ENCODE data around the gene HMGA1. TPM values are rescaled to one million over a fixed set of nuclear protein-coding genes. Genes with fewer than 3 reads are reported as not detected.
A peak's percentile ranks its signal among the peaks of the same experiment; 100 is the strongest.

The HMGA1 gene
- total and polyA plus RNA-seq, 7 donors = 83.5 to 389 (median 134) TPM

- H3K27ac ChIP-seq = no peak overlapping the region
- TF ChIP-seq CTCF (IDR thresholded peaks at IDR 0.05) = no peak
- H3K9me3 ChIP-seq = no peaks in the 10 kb centered on the region
- 45 to 67% (median 58%) methylated on average over 2 of the region's 2 CpGs for WGBS, 3 donors
- intact Hi-C loops (cut with DNase I) = no loop called here
- no peak for DNase-seq
- H3K4me1 ChIP-seq = peaks cover 6% of the 10 kb centered on the region
- no peaks in the 10 kb centered on the region for H3K27me3 ChIP-seq (ENCODE audit: insufficient read depth in 3 of 3, low read length in 2 of 3)
- no peaks in the 10 kb centered on the region for H3K36me3 ChIP-seq (ENCODE audit: insufficient read depth in 1 of 2, low read depth in 1 of 2)
- no peak overlapping the region for H3K4me3 ChIP-seq
- no peak for ATAC-seq
These were observed 18.0 kb upstream of the HMGA1 start for GRCh38 chr6:34218691-34219090.

GRCh38 chr6:34223381-34223955, 13.2 kb upstream of the HMGA1 start:
- peak in 1 of 2 donors; percentile 61 for DNase-seq
- Histone ChIP-seq H3K4me1 (peaks cover 12% of the 10 kb centered on the region), H3K36me3 (ENCODE audit: insufficient read depth in 1 of 2, low read depth in 1 of 2) (no peaks in the 10 kb centered on the region), H3K4me3 (peak overlapping the region; percentile 76), H3K9me3 (no peaks in the 10 kb centered on the region), H3K27ac (peak overlapping the region; percentile 96), H3K27me3 (ENCODE audit: insufficient read depth in 3 of 3, low read length in 2 of 3) (no peaks in the 10 kb centered on the region)
- TF ChIP-seq CTCF (IDR thresholded peaks at IDR 0.05) = no peak
- intact Hi-C loops (cut with DNase I) = loop anchor here in 1 of 2 donors (2.0 kb wide), 1 partner anchor 27 kb away; no protein-coding TSS in a partner anchor
- peak; percentile 19 to 45 (median 34) for ATAC-seq
- WGBS, 3 donors = 15 to 18% (median 16%) methylated on average over 10 to 16 of the region's 16 CpGs

GRCh38 chr6:34223956-34224940, 12.4 kb upstream of the HMGA1 start:
- intact Hi-C loops (cut with DNase I) = loop anchor here in 1 of 2 donors (2.0 kb wide), 1 partner anchor 27 kb away; no protein-coding TSS in a partner anchor
- no peaks in the 10 kb centered on the region for H3K36me3 ChIP-seq (ENCODE audit: insufficient read depth in 1 of 2, low read depth in 1 of 2)
- peak overlapping the region; percentile 96 for H3K27ac ChIP-seq
- no peaks in the 10 kb centered on the region for H3K9me3 ChIP-seq
- peak; percentile 96 to 98 (median 96) for ATAC-seq
- peak overlapping the region; percentile 76 for H3K4me3 ChIP-seq
- DNase-seq = peak; percentile 93 to 96
- H3K27me3 ChIP-seq (ENCODE audit: insufficient read depth in 3 of 3, low read length in 2 of 3) = no peaks in the 10 kb centered on the region
- H3K4me1 ChIP-seq = peaks cover 12% of the 10 kb centered on the region
- WGBS, 3 donors = 2% methylated on average over 54 to 55 of the region's 55 CpGs
- no peak for TF ChIP-seq CTCF (IDR thresholded peaks at IDR 0.05)

GRCh38 chr6:34225551-34225950, 11.1 kb upstream of the HMGA1 start:
- H3K27ac ChIP-seq = no peak overlapping the region
- intact Hi-C loops (cut with DNase I) = no loop called here
- WGBS, 3 donors = 94 to 99% (median 98%) methylated on average over 5 of the region's 5 CpGs

More at GRCh38 chr6:34225551-34225950, 11.1 kb upstream of the HMGA1 start:
- ATAC-seq (no peak), DNase-seq (peak in 1 of 2 donors; percentile 15)
- no peak overlapping the region for H3K4me3 ChIP-seq
- no peak for TF ChIP-seq CTCF (IDR thresholded peaks at IDR 0.05)
- H3K27me3 ChIP-seq (ENCODE audit: insufficient read depth in 3 of 3, low read length in 2 of 3) = no peaks in the 10 kb centered on the region
- H3K4me1 ChIP-seq = peaks cover 12% of the 10 kb centered on the region
- no peaks in the 10 kb centered on the region for H3K36me3 ChIP-seq (ENCODE audit: insufficient read depth in 1 of 2, low read depth in 1 of 2)
- no peaks in the 10 kb centered on the region for H3K9me3 ChIP-seq
